ENCODE results near the gene PAX7.

Gene PAX7

DNA sequence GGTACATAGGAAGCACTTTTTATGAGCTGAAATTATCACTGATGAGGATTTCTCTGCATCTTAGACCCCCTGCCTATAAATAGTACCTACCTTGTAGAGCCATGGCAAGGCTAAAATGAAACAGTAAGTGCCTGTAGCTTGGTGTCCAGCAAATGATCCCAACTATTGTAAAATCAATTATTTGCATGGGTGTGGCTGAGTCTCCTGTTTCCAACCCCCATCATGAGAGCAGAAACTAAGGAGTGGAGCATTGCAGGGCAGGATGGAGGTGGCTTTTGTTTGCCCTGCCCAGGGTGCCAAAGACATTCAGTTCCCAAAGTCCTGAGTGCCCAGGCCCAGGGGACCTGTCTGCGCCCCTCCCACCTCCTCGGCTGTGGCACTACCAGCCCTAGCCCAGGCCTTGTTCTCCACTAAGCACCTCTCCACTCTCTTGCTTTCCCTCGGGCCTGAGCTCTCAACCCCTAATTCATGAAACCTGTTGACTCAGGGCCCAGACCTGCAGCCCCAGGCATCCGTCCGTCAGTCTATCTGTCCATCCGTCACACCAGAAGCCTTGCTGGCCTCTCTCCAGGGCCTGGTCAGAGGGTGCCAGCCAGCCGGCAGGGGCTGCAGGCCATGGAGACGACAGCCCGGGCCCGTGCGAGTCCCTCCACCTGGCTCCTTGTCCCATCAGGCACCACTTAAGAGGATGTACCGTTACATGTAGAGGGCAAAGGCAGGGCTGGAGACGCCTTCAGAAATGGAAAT, 39.6 kb downstream of the PAX7 start:
- no peak for DNase-seq (ENCODE audit: low spot score)
- TF ChIP-seq, protein P1, sequence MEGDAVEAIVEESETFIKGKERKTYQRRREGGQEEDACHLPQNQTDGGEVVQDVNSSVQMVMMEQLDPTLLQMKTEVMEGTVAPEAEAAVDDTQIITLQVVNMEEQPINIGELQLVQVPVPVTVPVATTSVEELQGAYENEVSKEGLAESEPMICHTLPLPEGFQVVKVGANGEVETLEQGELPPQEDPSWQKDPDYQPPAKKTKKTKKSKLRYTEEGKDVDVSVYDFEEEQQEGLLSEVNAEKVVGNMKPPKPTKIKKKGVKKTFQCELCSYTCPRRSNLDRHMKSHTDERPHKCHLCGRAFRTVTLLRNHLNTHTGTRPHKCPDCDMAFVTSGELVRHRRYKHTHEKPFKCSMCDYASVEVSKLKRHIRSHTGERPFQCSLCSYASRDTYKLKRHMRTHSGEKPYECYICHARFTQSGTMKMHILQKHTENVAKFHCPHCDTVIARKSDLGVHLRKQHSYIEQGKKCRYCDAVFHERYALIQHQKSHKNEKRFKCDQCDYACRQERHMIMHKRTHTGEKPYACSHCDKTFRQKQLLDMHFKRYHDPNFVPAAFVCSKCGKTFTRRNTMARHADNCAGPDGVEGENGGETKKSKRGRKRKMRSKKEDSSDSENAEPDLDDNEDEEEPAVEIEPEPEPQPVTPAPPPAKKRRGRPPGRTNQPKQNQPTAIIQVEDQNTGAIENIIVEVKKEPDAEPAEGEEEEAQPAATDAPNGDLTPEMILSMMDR (IDR thresholded peaks at IDR 0.05; ENCODE audit: extremely low read depth, missing control alignments), result no peak

GRCh38 chr1:18670868-18671225, 40.2 kb downstream of the PAX7 start:
- no peak for DNase-seq (ENCODE audit: low spot score)
- TF ChIP-seq, protein P1 (IDR thresholded peaks at IDR 0.05; ENCODE audit: extremely low read depth, missing control alignments), result no peak

DNA sequence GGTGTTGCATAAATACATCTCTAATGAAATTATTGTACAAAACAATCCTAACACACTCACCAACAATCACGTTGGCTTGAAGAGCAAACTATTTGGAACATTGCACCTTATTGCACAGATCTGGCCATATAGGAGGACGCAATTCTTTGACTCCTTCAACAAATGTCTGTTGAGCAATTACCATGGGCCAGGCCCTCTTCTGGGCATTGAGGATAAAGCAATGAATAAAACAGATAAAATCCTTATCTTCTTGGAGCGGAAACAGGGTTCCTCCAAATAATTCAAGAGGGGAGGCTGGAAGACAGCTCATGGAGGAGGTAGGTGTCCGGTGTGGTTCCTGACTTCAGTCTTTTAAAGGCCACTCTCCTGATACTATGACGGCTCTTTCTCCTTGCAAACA, 43.3 kb downstream of the PAX7 start:
- TF ChIP-seq, protein P1 (IDR thresholded peaks at IDR 0.05; ENCODE audit: extremely low read depth, missing control alignments), result no peak
- DNase-seq (ENCODE audit: low spot score), result no peak

DNA sequence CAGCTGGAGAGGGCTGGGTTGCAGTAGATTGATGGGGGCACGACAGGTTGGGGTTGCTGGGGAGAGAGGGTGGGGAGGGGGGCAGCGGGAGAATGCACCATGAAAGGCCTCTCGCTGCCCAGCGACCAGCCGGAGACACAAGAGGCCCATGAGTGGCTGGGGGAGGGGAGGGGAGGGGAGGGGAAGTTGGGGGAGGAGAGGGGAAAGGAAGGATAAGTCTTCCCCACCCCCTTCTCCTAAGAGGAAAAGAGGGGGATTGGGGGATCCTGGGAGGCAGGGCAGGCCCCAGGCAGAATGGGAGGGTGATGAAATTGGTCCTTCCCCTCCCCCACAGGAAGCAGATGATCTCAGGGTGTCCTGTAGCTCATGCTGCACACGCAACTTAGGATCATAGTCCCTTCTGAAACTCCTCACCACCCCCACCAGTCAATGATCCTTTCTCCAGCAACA, 45.7 kb downstream of the PAX7 start:
- DNase-seq (ENCODE audit: low spot score), result no peak
- TF ChIP-seq, protein P1 (IDR thresholded peaks at IDR 0.05; ENCODE audit: extremely low read depth, missing control alignments), result no peak

DNA sequence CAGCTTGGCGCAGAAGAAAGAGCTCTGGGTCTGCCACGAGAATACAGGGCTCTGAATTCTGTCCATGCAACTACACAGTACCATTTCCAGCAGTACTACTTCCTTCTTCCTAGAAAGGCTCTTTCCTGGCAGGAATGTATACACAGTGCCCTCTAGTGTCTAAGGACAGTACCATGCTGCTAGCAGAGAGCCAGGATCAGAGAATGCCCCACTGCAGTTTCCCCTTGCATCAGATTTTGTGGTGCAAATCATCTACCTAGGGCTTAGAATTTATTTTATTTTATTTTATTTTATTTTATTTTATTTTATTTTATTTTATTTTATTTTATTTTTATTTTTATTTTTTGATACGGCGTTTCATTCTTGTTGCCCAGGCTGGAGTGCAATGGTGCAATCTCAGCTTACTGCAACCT, 50.8 kb downstream of the PAX7 start:
- TF ChIP-seq, protein P1 (IDR thresholded peaks at IDR 0.05; ENCODE audit: extremely low read depth, missing control alignments), result peak; percentile 44
- DNase-seq (ENCODE audit: low spot score), result peak; percentile 66

GRCh38 chr1:18682375-18682774, 51.7 kb downstream of the PAX7 start:
- TF ChIP-seq, protein P1 (IDR thresholded peaks at IDR 0.05; ENCODE audit: extremely low read depth, missing control alignments), result no peak
- DNase-seq (ENCODE audit: low spot score), result no peak

DNA sequence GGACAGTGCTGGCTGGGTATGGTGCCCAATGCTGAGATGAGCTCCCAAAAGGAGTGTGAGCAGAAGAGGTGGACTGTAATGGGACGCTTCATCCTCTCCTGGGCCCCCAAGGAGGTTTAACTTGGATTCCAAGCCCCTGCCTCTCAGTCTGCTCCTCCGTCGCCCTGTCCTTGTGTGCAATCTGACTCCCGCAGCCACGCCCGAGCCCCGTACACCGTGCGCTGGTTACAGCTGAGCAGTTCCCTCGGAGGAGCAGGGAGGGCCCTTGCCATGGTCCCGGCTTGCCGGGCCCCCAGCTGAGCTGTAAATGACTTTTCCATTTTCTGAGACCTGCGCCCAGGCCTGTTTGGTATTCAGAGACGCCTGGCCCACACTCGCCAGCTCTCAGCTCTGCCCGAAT, 53.7 kb downstream of the PAX7 start:
- TF ChIP-seq, protein P1 (IDR thresholded peaks at IDR 0.05; ENCODE audit: extremely low read depth, missing control alignments), result no peak

More for the DNA sequence above, 53.7 kb downstream of the PAX7 start:
- DNase-seq (ENCODE audit: low spot score), result no peak

Data from GM20000 (cell line).